Hematopoietic multipotent progenitor cell treated with erythropoietin and hydrocortisone succinate and interleukin-3 and kit ligand, for 15 days (in vitro differentiated cells): Measurements from ENCODE around the gene LMF1.

ENCODE experiments used
- DNase-seq: peaks from one replicate; pipeline ENCODE4 v3.0.0-alpha.2; 2015; ENCODE audit warnings: low spot score

LMF1 gene

DNA sequence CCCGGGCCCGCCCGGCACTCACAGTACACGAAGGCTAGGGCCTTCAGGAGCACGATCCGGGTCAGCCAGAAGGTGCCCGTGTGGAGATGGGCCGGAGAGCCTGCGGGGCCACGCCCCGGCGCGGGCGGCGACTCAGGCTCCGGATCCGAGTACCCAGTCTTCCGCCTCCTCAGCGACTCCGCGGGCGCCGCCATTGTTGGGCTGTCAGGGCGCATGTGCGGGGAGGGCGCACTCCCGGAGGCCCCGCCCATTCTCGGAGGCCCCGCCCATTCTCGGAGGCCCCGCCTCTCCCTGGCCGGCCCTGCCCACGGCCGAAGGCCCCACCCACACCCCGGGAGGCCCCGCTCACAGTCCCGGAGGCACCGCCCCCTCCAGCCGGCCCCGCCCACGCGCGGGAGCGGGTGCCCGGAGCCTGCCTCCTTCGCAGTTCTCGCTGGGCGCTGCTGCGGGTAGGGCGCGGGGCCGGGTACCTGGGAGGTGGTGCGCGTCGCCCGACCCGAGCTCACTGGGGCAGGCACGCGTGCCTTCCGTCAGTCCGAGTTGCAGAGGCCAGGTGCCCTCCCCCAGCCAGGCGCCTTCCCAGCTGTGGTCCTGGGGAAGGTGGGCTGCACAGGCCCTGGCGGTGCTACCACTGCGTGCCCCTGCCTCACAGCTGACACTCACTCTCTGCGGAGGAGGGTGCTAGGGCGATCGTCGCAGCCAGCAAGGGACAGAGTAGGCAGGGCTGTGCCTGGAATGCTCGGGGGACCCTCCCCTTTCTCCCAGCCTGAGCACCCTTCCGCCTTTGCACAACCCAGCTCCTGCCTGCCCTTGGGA, at the start of gene LMF1:
Gene LMF1, minus strand, starts transcription at position 219 of the 816 bp plus-strand sequence. Its CDS starts 4 bp downstream, at position 215.
- DNase-seq, result peak; percentile 94

- no peak for DNase-seq
These were observed 49.3 kb upstream of the LMF1 start for GRCh38 chr16:1020091-1020399.

DNA sequence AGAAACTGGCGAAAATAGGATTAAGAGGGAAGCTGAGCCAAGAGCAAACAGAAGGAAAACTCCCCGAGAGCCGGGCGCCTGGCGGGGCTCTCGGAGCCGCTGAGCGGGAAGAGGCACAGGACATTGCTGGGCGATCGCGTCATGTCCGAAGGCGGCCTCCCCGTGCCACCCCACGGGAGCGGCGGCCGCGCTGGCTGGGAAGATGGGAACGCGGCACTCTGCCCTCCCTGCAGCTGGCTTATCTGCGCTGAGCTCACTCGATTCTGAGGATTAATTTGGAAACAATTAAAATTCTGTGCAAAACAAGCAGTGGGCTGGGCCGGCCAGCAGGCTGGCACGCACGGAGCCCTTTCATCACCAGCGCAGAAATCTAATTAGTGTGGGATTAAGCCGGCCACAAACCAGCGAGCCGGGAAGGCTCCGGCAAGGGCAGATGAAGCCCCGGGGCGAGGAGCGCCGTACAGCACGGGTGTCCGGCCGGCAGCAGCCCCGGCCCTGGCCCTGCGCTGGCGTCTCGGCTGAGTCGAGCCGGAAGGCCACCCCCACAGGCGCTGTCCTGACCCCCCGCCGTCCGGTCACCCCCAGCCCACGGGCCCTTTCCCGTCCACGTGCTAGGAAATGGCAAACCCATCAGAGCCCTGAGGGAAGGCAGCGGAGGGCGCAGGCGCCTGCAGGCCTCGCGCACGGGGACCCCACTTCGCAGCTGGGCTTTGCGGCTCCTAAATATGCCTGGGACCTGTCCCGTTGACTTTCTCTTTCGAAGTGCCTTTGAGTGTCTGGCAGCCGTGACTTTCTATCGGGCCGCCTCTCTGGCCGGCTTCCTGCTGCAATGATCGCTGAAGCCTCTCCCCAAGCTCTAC, 48.7 kb upstream of the LMF1 start:
- DNase-seq, result no peak

- DNase-seq, result no peak
These were observed 47.8 kb upstream of the LMF1 start for GRCh38 chr16:1018447-1019198.

DNA sequence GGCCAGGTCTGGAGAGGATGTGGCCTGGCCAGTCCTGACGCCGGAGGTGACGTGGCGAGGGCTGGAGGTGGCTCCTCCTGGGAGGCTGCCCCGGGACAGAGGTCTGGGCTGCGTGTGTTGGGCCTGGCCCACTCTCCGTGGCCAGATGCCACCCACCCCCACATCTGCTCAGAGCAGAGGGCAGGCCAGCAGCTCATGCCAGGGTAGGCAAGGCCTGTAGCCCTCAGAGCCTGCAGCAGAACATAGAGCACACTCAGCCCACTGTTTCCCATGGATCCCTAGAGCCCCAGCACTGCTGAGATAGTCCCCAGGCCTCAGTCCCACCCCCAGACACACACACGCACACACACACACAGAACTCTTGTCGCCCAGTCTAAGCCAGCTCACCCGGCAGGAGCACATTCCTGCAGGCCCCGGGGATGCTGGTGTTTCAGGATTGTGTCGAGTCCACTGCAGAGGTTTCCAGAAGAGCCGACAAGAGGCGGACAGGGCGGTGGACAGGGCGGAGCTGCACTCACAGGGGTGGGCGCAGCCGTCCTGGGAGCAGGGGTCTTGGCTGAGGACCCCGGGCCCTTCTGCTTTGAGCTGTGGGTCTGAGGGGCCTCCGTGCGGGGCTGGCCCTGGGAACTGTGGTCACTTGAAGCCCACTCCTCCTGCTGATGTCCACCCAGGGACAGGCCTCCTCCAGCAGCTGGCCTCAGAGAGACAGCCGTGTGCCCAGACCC, 44.1 kb upstream of the LMF1 start:
- no peak for DNase-seq

GRCh38 chr16:1014221-1014620, 43.4 kb upstream of the LMF1 start:
- no peak for DNase-seq

GRCh38 chr16:1013593-1013900, 42.8 kb upstream of the LMF1 start:
- no peak for DNase-seq

DNA sequence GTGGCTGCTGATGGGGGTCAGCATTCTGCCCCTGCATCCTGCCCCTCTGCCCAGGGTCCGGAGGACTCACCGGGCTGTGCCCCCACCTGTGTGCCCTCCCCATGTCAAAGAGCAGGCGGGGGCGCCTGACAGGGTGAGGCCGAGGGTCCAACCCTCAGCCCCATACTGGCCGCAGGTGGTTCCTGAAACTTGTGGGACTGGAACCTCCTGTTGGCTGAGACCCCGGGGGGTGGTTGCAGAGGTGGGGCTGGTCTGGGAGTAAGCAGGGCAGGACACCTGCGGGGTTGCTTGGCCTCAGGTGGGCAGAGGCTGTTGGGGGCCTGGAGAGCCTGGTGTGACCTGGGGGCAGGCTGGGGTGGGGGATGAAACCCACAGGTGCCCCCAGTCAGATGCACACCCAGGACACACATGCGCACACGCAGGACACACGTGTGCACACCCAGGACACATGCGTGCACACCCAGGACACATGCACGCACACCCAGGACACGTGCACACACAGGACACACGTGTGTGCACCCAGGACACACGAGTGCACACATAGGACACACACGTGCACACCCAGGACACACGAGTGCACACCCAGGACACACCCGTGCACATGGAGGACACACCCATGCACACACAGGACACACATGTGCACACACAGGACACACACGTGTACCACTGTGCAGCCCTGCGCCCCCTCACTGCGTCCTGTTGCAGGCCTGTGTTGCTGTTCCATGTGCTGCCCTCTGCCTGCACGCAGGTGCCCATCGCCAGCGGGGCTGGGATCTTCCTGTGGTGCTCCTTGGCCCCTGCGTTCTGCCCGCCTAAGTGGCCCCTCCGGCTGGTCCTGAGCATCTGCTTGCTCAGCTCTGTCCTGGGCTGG, 42.2 kb upstream of the LMF1 start:
- no peak for DNase-seq

DNA sequence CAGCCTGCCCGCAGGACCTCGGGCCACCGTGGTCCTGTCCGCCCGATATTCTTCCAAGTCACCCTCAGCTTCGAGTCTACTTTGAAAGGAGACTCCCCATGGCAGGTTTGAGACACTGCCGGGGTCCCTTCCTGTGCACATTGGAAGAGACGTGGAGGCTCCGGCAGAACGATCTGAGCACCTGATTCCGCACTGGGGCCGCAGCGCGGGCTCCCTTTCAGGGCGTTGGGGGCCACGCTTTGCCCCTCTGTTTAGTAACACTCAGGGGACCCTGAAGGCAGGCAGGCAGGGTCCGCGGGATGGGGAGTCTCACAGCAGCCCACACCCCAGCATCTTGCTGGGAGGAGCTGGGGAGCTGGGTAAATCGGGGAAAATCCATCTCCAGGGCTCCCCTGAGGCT, 41.4 kb upstream of the LMF1 start:
- no peak for DNase-seq

DNA sequence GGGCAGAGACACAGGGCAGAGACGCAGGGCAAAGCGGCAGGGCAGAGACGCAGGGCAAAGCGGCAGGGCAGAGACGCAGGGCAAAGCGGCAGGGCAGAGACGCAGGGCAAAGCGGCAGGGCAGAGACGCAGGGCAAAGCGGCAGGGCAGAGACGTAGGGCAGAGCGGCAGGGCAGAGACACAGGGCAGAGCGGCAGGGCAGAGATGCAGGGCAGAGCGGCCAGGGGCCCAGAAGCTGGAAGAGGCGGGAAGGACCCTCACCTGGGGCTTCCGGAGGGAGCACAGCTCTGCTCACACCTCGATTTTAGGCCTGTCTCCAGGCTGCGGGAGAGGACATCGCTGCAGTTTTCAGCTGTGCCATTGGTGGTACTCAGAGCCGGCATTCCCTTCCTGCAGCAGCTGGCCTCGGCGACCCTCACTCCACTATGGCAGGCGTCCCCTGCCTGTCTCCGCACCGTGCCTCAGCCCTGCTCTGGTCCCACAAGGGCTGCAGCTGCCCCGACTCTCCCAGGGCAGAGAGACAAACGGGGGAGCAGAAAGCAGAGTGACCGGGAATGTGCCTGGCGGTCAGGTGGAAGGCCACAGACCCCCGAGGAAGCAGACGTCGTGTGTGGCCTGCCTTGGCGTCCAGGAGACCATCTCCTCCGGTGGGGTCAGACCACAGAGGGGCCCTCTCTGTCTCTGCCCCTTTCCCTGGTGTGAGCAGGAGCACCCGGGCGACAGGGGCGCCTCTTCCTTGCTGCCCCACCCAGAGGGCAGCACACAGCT, 40.7 kb upstream of the LMF1 start:
- no peak for DNase-seq

DNA sequence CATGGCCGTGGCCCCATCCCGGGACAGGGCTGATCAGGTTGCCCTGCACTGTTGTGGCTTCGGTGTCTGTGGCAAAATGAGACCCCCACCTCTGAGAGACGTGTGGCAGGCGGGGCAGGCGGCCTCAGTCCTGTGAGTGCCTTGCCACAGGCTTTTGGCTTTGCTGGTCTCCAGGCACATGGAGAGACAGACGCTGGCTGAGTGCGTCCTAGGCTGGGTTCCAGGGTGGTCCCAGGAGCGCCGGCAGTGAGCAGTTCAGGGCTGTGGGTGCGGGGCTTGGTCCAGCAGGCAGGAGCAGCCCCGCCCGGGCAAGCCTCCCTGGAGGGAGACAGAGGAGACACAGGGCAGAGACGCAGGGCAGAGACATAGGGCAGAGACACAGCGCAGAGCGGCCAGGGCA, 40.0 kb upstream of the LMF1 start:
- no peak for DNase-seq

DNA sequence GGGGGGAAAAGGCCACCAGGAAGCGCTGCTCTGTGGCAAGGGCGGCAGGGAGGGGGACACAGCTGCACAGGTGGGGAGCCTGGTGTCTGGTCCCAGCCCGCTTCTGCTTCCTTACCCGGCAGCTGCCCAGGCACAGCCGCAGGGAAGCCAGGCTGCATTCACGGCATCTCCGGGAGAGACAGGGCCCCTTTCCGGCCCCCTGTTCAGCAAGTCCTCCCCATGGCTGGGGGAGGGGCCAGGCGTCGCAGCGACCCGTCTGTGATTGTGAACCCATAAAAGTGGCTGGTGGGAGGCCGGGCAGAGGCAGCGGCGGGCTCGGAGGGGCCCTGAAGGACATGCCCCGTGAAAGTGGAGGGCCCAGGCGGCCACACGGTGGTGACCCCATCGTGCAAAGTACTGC, 39.5 kb upstream of the LMF1 start:
- no peak for DNase-seq

DNA sequence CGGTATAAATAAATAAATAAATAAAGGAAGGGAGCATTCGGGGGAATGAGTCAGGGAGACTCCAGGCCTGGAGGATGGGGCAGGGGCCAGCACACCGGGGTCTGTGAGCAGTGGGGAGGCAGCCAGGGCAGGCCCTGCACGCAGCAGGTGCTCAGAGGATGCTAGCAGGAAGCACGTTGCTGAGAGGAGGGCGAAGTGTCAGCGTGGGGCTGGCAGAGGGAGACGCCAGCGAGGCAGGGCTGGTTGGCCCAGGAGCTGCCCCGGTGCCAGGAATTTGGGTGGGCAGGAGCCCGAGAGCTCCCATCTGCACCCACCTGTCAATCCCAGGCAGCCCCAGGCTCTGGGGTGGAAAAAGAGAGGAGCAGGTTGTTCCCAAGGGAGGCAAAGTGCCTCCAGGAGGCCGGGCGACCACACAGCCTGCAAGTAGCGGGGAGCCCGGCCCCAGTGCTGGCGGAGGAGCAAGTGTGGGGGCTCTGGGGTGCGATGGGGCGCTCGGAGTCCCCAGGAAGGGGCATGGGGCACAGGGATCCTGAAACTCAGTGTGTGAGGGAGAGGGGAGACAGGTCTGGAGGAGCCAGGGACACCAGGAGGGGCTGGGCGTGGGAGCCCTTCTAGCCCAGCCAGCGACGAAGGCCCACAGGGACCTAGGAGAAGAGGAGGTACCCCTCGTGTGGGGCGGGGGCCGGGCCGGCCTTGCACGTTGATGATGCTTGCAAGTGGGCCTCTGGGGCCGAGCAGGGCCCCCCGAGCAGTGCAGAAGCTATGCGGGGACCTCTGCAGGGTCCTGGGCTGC, 38.8 kb upstream of the LMF1 start:
- DNase-seq, result no peak

DNA sequence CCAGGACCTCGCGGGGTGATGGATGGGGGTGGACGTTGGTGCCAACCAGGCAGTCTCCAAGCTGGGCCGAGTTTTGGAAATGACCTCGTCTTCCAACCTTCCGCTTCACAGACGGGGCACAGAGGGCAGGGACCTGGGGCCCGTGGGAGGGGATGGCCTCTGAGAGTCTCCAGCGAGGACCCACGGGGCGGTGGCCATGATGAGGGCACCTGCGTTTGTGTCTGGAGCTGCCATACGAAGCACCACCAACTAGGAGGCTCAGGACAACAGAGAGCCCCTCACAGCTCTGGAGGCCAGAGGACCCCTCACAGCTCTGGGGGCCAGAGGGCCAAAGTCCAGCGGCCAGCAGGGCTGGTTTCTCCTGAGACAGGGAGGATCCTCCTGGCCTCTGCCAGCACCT, 37.3 kb upstream of the LMF1 start:
- DNase-seq, result no peak

DNA sequence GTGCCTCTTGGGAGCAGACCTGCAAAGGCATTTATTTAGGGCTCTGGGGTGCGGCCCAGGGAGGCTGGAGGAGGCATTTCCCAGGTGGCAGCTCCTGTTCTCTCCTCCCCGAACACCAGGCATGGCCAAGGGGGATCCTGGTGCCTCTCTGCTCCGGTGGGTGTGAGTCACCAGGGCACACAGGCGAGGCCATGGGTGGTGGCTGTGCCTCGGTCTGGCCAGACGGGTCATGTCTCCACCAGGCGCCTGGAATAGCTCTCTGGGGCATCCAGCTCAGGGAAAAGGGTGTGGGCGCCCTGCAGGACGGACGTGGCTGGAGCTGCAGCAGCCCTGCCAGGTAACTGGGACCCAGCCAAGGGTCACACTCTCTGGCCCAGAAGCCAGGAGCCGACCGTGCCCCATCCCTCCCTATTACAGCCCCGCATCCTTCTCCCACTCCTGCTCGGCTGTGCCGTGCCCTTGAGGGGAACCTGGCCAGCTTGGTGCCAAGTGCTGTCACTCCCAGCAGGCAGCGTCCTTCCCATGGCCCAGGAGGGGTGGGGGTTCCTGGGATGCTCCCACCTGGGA, 36.6 kb upstream of the LMF1 start:
- no peak for DNase-seq

DNA sequence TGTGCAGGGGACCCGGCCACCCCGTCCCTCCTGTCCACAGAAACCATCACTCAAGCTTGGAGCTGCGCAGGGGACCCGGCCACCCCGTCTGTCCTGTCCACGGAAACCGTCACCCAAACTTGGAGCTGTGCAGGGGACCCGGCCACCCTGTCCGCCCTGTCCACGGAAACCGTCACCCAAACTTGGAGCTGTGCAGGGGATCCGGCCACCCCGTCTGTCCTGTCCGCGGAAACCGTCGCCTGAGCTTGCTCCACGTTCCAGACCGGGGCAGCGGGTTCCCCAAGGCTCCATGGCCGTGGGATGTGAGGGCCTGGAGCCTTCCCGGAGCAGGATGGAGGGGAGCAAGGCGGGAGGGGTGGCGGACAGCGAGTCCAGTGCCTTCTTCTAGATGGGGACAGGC, 36.0 kb upstream of the LMF1 start:
- no peak for DNase-seq

DNA sequence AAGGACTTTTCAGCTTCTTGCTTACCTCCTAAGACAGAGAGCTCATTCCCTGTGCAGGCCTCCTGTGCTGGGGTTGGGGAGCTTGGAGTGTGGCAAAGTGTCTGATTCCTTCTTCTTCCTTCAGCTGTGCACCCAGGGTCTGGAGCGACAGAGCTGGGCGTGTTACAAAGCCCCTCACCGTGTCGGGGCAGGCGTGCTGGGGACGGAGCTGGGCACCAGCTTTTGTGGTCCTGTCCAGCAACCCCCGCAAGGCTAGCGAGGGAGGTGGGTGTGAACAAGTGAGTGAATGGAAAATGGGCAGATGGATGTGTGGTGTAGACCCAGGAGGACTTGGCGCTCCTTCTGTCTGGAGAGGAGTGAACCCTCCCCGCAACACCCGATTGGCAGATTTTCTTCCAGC, 34.5 kb upstream of the LMF1 start:
- no peak for DNase-seq

- no peak for DNase-seq
These were observed 32.9 kb upstream of the LMF1 start for GRCh38 chr16:1003391-1004347.
